ENCODE results near the gene DERL3.

Gene DERL3

GRCh38 chr22:23838681-23839468, at the start of gene DERL3:
Gene DERL3, minus strand, starts transcription at chr22:23839006. Its CDS starts 19 bp downstream, at chr22:23838987.
- no peaks in the 10 kb centered on the region for H3K36me3 ChIP-seq (ENCODE audit: insufficient read depth)
- H3K4me3 ChIP-seq (IDR thresholded peaks at IDR 0.05; ENCODE audit: insufficient read depth, low read depth, low read length) = no peak within 1 kb of the TSS
- peak within 1 kb of the TSS; percentile 73 for H3K27ac ChIP-seq
- TF ChIP-seq, protein P1, sequence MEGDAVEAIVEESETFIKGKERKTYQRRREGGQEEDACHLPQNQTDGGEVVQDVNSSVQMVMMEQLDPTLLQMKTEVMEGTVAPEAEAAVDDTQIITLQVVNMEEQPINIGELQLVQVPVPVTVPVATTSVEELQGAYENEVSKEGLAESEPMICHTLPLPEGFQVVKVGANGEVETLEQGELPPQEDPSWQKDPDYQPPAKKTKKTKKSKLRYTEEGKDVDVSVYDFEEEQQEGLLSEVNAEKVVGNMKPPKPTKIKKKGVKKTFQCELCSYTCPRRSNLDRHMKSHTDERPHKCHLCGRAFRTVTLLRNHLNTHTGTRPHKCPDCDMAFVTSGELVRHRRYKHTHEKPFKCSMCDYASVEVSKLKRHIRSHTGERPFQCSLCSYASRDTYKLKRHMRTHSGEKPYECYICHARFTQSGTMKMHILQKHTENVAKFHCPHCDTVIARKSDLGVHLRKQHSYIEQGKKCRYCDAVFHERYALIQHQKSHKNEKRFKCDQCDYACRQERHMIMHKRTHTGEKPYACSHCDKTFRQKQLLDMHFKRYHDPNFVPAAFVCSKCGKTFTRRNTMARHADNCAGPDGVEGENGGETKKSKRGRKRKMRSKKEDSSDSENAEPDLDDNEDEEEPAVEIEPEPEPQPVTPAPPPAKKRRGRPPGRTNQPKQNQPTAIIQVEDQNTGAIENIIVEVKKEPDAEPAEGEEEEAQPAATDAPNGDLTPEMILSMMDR (conservative IDR thresholded peaks at IDR 0.05; ENCODE audit: low read depth, low read length) = no peak
- no peaks in the 10 kb centered on the region for H3K27me3 ChIP-seq (ENCODE audit: insufficient read depth, low read depth)
- H4K20me1 ChIP-seq (ENCODE audit: insufficient read depth) = no peaks in the 10 kb centered on the region
- peak within 1 kb of the TSS; percentile 76 for H3K4me2 ChIP-seq
- peaks cover 67% of the 10 kb centered on the region for H3K4me1 ChIP-seq (ENCODE audit: low read depth, poor library complexity, severe bottlenecking)
- peak within 1 kb of the TSS; percentile 85 for H3K9ac ChIP-seq
- no peak within 1 kb of the TSS for H2AFZ ChIP-seq (ENCODE audit: low read depth)
- peaks cover 29% of the 10 kb centered on the region for H3K79me2 ChIP-seq (ENCODE audit: insufficient read depth, low read depth)

DNA sequence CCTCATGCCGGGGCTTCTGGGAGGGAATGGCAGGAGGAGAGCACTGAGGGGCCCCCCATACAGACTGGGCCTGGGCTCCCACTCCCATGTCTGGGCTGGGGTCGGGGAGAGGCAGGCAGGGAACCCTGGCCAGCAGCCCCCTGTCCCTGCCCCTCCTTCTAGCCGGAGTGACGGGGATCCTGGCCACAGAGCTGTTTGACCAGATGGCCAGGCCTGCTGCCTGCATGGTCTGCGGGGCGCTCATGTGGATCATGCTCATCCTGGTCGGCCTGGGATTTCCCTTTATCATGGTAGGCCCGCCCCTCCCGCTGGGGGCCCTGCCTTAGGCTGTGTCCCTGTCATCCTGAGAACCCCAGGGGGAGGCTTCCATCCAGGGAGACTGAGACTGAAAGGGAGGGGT, 45.3 kb upstream of the DERL3 start:
- H3K9ac ChIP-seq = no peak overlapping the region
- no peaks in the 10 kb centered on the region for H3K79me2 ChIP-seq (ENCODE audit: insufficient read depth, low read depth)
- H4K20me1 ChIP-seq (ENCODE audit: insufficient read depth) = no peaks in the 10 kb centered on the region
- H3K36me3 ChIP-seq (ENCODE audit: insufficient read depth) = no peaks in the 10 kb centered on the region
- no peak overlapping the region for H3K4me3 ChIP-seq (IDR thresholded peaks at IDR 0.05; ENCODE audit: insufficient read depth, low read depth, low read length)
- H2AFZ ChIP-seq (ENCODE audit: low read depth) = no peak overlapping the region
- no peak overlapping the region for H3K4me2 ChIP-seq
- no peak overlapping the region for H3K27ac ChIP-seq
- no peaks in the 10 kb centered on the region for H3K4me1 ChIP-seq (ENCODE audit: low read depth, poor library complexity, severe bottlenecking)
- no peaks in the 10 kb centered on the region for H3K27me3 ChIP-seq (ENCODE audit: insufficient read depth, low read depth)
- TF ChIP-seq, protein P1 (conservative IDR thresholded peaks at IDR 0.05; ENCODE audit: low read depth, low read length) = no peak

- H3K79me2 ChIP-seq (ENCODE audit: insufficient read depth, low read depth) = no peaks in the 10 kb centered on the region
- TF ChIP-seq, protein P1 (conservative IDR thresholded peaks at IDR 0.05; ENCODE audit: low read depth, low read length) = no peak
- no peak overlapping the region for H3K4me2 ChIP-seq
- H4K20me1 ChIP-seq (ENCODE audit: insufficient read depth) = no peaks in the 10 kb centered on the region
- H3K27ac ChIP-seq = no peak overlapping the region
- H3K9ac ChIP-seq = no peak overlapping the region
- H3K4me3 ChIP-seq (IDR thresholded peaks at IDR 0.05; ENCODE audit: insufficient read depth, low read depth, low read length) = no peak overlapping the region
- H3K4me1 ChIP-seq (ENCODE audit: low read depth, poor library complexity, severe bottlenecking) = no peaks in the 10 kb centered on the region
- H3K36me3 ChIP-seq (ENCODE audit: insufficient read depth) = no peaks in the 10 kb centered on the region
- no peaks in the 10 kb centered on the region for H3K27me3 ChIP-seq (ENCODE audit: insufficient read depth, low read depth)
- no peak overlapping the region for H2AFZ ChIP-seq (ENCODE audit: low read depth)
Observed at GRCh38 chr22:23883658-23884057, 44.9 kb upstream of the DERL3 start.

DNA sequence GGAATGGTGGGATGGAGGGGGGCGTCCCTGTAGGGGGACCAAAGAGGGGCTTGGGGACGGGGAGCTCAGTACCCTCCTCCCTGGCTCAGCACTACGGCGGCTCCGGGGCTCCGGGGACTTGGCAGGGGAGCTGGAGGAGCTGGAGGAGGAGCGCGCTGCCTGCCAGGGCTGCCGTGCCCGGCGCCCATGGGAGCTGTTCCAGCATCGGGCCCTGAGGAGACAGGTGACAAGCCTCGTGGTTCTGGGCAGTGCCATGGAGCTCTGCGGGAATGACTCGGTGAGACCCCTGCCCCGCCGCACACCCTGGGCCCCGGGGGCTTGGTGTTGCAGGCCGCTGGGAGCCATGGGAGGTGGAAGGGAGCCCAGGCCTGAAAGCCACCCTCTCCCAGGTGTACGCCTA, 43.6 kb upstream of the DERL3 start:
- no peaks in the 10 kb centered on the region for H3K27me3 ChIP-seq (ENCODE audit: insufficient read depth, low read depth)
- H3K36me3 ChIP-seq (ENCODE audit: insufficient read depth) = no peaks in the 10 kb centered on the region
- no peak overlapping the region for H2AFZ ChIP-seq (ENCODE audit: low read depth)
- no peaks in the 10 kb centered on the region for H4K20me1 ChIP-seq (ENCODE audit: insufficient read depth)
- TF ChIP-seq, protein P1 (conservative IDR thresholded peaks at IDR 0.05; ENCODE audit: low read depth, low read length) = no peak
- no peak overlapping the region for H3K27ac ChIP-seq
- no peak overlapping the region for H3K4me2 ChIP-seq
- H3K9ac ChIP-seq = no peak overlapping the region
- H3K4me1 ChIP-seq (ENCODE audit: low read depth, poor library complexity, severe bottlenecking) = no peaks in the 10 kb centered on the region
- H3K4me3 ChIP-seq (IDR thresholded peaks at IDR 0.05; ENCODE audit: insufficient read depth, low read depth, low read length) = no peak overlapping the region
- no peaks in the 10 kb centered on the region for H3K79me2 ChIP-seq (ENCODE audit: insufficient read depth, low read depth)

All from KMS-11 (cell line).